ENCODE measurements around the gene FZD1. TPM values are rescaled to one million over a fixed set of nuclear protein-coding genes. Genes with fewer than 3 reads are reported as not detected.

Gene FZD1
- total RNA-seq, 1 experiment from 2014 or later, result 0.61 TPM

GRCh38 chr7:91285696-91286355 lies 21.6 kb downstream of the FZD1 start:
- no peak overlapping the region for H3K4me2 ChIP-seq (ENCODE audit: insufficient read depth, insufficient read length, low read length)

More at GRCh38 chr7:91285696-91286355, 21.6 kb downstream of the FZD1 start:
- H2BK5ac ChIP-seq (ENCODE audit: insufficient read length, low read length), result no peak overlapping the region
- H3K79me1 ChIP-seq (ENCODE audit: insufficient read depth, low read depth, low read length, poor library complexity, severe bottlenecking), result no peaks in the 10 kb centered on the region
- H3K27ac ChIP-seq (ENCODE audit: insufficient read length, low read depth, low read length), result no peak overlapping the region
- no peak overlapping the region for H3K9ac ChIP-seq (ENCODE audit: extremely low read depth, insufficient read length, low read length)
- H2BK20ac ChIP-seq (ENCODE audit: low read depth, low read length, poor library complexity, severe bottlenecking), result no peak overlapping the region
- Mint-ChIP-seq H3K36me3 (ENCODE audit: insufficient read depth in 1 of 3, low read depth in 3 of 3) (no peaks in the 10 kb centered on the region), H3K27ac (no peak overlapping the region), H3K27me3 (ENCODE audit: low read depth) (peaks cover 44% of the 10 kb centered on the region), H3K4me1 (peaks cover 12 to 25% of the 10 kb centered on the region in 2 experiments), H3K9me3 (no peaks in the 10 kb centered on the region), H3K4me3 (no peak overlapping the region)
- H3K79me2 ChIP-seq (ENCODE audit: insufficient read depth, low read length), result no peaks in the 10 kb centered on the region
- no peak overlapping the region for H3K14ac ChIP-seq (ENCODE audit: insufficient read depth, low read length)
- no peaks in the 10 kb centered on the region for H3K4me1 ChIP-seq (ENCODE audit: insufficient read depth, low read length)
- H3K4ac ChIP-seq (ENCODE audit: low read depth, low read length), result no peak overlapping the region
- H2BK12ac ChIP-seq (ENCODE audit: insufficient read length, low read depth, low read length), result no peak overlapping the region
- H2BK120ac ChIP-seq (ENCODE audit: low read depth, low read length, poor library complexity, severe bottlenecking), result no peak overlapping the region
- no peak overlapping the region for H4K8ac ChIP-seq (replicated peaks; ENCODE audit: insufficient read length, low read depth, low read length)
- TF ChIP-seq CTCF (conservative IDR thresholded peaks at IDR 0.05), result no peak
- H3K9me3 ChIP-seq (ENCODE audit: control insufficient read depth, low read depth, low read length), result no peaks in the 10 kb centered on the region
- no peak overlapping the region for H2BK15ac ChIP-seq (ENCODE audit: low read depth, low read length)
- no peak for DNase-seq
- peaks cover 2% of the 10 kb centered on the region for H4K20me1 ChIP-seq (ENCODE audit: control insufficient read depth, insufficient read depth, insufficient read length)
- H3K56ac ChIP-seq (ENCODE audit: insufficient read length, low read depth, low read length), result no peak overlapping the region
- no peak overlapping the region for H4K5ac ChIP-seq (ENCODE audit: insufficient read length, low read depth, low read length)
- no peak overlapping the region for H3K18ac ChIP-seq (ENCODE audit: insufficient read length, low read depth, low read length)
- H3K23ac ChIP-seq (ENCODE audit: insufficient read length, low read depth, low read length), result no peak overlapping the region
- H3K23me2 ChIP-seq (ENCODE audit: insufficient read length, low read depth, low read length, poor library complexity, severe bottlenecking), result no peaks in the 10 kb centered on the region
- no peak overlapping the region for H3T11ph ChIP-seq (ENCODE audit: low read length)
- peaks cover 7% of the 10 kb centered on the region; the same call in 1 of the 2 replicates for H3K27me3 ChIP-seq (ENCODE audit: insufficient read depth, low read length)
- no peak overlapping the region for H4K91ac ChIP-seq (ENCODE audit: insufficient read length, low read depth, low read length)
- no peak overlapping the region for H2AK5ac ChIP-seq (ENCODE audit: insufficient read length, low read length)
- WGBS (ENCODE audit: extremely low coverage, insufficient read length, low lambda C conversion rate), result no CpG with 5 or more reads among the region's 7 CpGs
- H2AFZ ChIP-seq (ENCODE audit: low read length), result no peak overlapping the region
